SK-N-SH treated with all-trans-retinoic acid at 6 μM for 48 hours (cell line): ENCODE measurements around the gene HPCAL4.

ENCODE experiments used
- ATAC-seq: fragments of 200-7000 bp; cut with Tn5 transposase; 3 replicates; pipeline ENCODE4 v1.9.1; 2020; ENCODE audit warnings: mild to moderate bottlenecking, moderate library complexity
- ARNTL ChIP-seq: fragments of 450-650 bp; formaldehyde crosslinking; IDR thresholded peaks from 2 replicates; pipeline ENCODE4 v1.5.0; 2020; ENCODE audit warnings: low read depth, mild to moderate bottlenecking, moderate library complexity, borderline replicate concordance
- BACH2 ChIP-seq: fragments of 250-450 bp; sonication (Bioruptor Pico); IDR thresholded peaks from 2 replicates; pipeline ENCODE4 v1.9.0; 2021; ENCODE audit warnings: mild to moderate bottlenecking, borderline replicate concordance
- CREB5 ChIP-seq: fragments of 250-450 bp; sonication (Bioruptor Pico); IDR thresholded peaks from 2 replicates; pipeline ENCODE4 v1.5.1; 2020; ENCODE audit warnings: low read depth, mild to moderate bottlenecking, moderate library complexity
- CSDC2 ChIP-seq: fragments of 250-450 bp; sonication (Bioruptor Pico); IDR thresholded peaks from 2 replicates; pipeline ENCODE4 v1.5.0; 2020; ENCODE audit warnings: mild to moderate bottlenecking, moderate library complexity
- ESRRG ChIP-seq: fragments of 250-450 bp; sonication (Bioruptor Pico); IDR thresholded peaks from 2 replicates; pipeline ENCODE4 v1.6.1; 2021; ENCODE audit warnings: mild to moderate bottlenecking
- PATZ1 ChIP-seq: fragments of 250-450 bp; sonication (Bioruptor Pico); IDR thresholded peaks from 2 replicates; pipeline ENCODE4 v1.8.0; 2020; ENCODE audit warnings: mild to moderate bottlenecking, moderate library complexity, borderline replicate concordance
- PPARA ChIP-seq: fragments of 250-450 bp; sonication (Bioruptor Pico); IDR thresholded peaks from 2 replicates; pipeline ENCODE4 v1.5.0; 2020; ENCODE audit warnings: mild to moderate bottlenecking, borderline replicate concordance
- SNAI2 ChIP-seq: fragments of 250-450 bp; sonication (Bioruptor Pico); IDR thresholded peaks from 2 replicates; pipeline ENCODE4 v1.5.0; 2020; ENCODE audit warnings: mild to moderate bottlenecking, moderate library complexity
- TCF4 ChIP-seq: fragments of 250-450 bp; sonication (Bioruptor Pico); IDR thresholded peaks from 2 replicates; pipeline ENCODE4 v1.8.0; 2021; ENCODE audit warnings: mild to moderate bottlenecking, moderate library complexity, borderline replicate concordance
- TOX ChIP-seq: fragments of 250-450 bp; sonication (Bioruptor Pico); IDR thresholded peaks from 2 replicates; pipeline ENCODE4 v1.8.0; 2021; ENCODE audit warnings: mild to moderate bottlenecking, moderate library complexity, borderline replicate concordance
- ZC3H10 ChIP-seq: fragments of 250-450 bp; sonication (Bioruptor Pico); IDR thresholded peaks from 2 replicates; pipeline ENCODE4 v1.5.1; 2021; ENCODE audit warnings: mild to moderate bottlenecking, moderate library complexity
- ZFP3 ChIP-seq: fragments of 250-450 bp; sonication (Bioruptor Pico); IDR thresholded peaks from 2 replicates; pipeline ENCODE4 v1.5.0; 2020; ENCODE audit warnings: mild to moderate bottlenecking, moderate library complexity
- ZFP30 ChIP-seq: fragments of 450-650 bp; formaldehyde crosslinking; IDR thresholded peaks from 2 replicates; pipeline ENCODE4 v1.5.0; 2022; ENCODE audit warnings: mild to moderate bottlenecking, moderate library complexity
- ZNF565 ChIP-seq: fragments of 450-650 bp; formaldehyde crosslinking; conservative IDR thresholded peaks from 2 replicates; pipeline ENCODE4 v1.5.0; 2020; ENCODE audit warnings: low read depth, mild to moderate bottlenecking, moderate library complexity
- ZNF70 ChIP-seq: fragments of 450-650 bp; formaldehyde crosslinking; IDR thresholded peaks from 2 replicates; pipeline ENCODE4 v1.5.0; 2020; ENCODE audit warnings: mild to moderate bottlenecking, moderate library complexity
- ZNF8 ChIP-seq: fragments of 450-650 bp; formaldehyde crosslinking; IDR thresholded peaks from 2 replicates; pipeline ENCODE4 v1.5.0; 2020; ENCODE audit warnings: mild to moderate bottlenecking, moderate library complexity
- TF ChIP-seq, protein P1 (sequence below): fragments of 250-450 bp; sonication (Bioruptor Pico); IDR thresholded peaks from 2 replicates; pipeline ENCODE4 v1.5.1; 2021; ENCODE audit warnings: mild to moderate bottlenecking, moderate library complexity
- TF ChIP-seq, protein P2 (sequence below): fragments of 250-450 bp; sonication (Bioruptor Pico); IDR thresholded peaks from 2 replicates; pipeline ENCODE4 v1.8.0; 2021; ENCODE audit warnings: low read depth, mild to moderate bottlenecking, moderate library complexity, borderline replicate concordance

HPCAL4 gene

DNA sequence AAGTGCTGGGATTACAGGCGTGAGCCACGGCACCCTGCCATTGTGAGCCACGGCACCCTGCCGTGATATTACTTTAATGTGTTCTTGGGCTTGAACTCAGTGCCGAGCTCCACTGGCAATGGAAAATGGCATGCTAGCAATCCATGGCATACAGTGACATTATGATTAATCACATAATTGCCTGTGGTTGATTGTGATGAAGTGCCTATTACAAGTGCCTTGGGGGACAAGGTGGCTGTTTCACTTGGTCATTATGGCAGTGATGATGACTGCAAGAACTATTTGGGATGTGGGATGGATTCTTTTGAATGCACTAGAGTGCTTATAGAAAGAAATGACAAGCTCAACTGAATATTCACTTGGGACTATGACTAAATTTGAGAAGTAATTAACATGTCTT is 22.3 kb upstream of the HPCAL4 start:
- ATAC-seq: no peak
- no peak for TF ChIP-seq ZC3H10
- TF ChIP-seq TOX (CRISPR knock-in tag): no peak
- TF ChIP-seq, protein P1, sequence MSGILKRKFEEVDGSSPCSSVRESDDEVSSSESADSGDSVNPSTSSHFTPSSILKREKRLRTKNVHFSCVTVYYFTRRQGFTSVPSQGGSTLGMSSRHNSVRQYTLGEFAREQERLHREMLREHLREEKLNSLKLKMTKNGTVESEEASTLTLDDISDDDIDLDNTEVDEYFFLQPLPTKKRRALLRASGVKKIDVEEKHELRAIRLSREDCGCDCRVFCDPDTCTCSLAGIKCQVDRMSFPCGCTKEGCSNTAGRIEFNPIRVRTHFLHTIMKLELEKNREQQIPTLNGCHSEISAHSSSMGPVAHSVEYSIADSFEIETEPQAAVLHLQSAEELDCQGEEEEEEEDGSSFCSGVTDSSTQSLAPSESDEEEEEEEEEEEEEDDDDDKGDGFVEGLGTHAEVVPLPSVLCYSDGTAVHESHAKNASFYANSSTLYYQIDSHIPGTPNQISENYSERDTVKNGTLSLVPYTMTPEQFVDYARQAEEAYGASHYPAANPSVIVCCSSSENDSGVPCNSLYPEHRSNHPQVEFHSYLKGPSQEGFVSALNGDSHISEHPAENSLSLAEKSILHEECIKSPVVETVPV (CRISPR knock-in tag): no peak
- TF ChIP-seq CREB5 (CRISPR knock-in tag): no peak
- no peak for TF ChIP-seq ZNF565 (CRISPR knock-in tag)
- TF ChIP-seq PATZ1 (CRISPR knock-in tag): no peak
- no peak for TF ChIP-seq BACH2
- no peak for TF ChIP-seq ESRRG (CRISPR knock-in tag)
- no peak for TF ChIP-seq ZFP3 (CRISPR knock-in tag)
- no peak for TF ChIP-seq SNAI2 (CRISPR knock-in tag)
- TF ChIP-seq, protein P2, sequence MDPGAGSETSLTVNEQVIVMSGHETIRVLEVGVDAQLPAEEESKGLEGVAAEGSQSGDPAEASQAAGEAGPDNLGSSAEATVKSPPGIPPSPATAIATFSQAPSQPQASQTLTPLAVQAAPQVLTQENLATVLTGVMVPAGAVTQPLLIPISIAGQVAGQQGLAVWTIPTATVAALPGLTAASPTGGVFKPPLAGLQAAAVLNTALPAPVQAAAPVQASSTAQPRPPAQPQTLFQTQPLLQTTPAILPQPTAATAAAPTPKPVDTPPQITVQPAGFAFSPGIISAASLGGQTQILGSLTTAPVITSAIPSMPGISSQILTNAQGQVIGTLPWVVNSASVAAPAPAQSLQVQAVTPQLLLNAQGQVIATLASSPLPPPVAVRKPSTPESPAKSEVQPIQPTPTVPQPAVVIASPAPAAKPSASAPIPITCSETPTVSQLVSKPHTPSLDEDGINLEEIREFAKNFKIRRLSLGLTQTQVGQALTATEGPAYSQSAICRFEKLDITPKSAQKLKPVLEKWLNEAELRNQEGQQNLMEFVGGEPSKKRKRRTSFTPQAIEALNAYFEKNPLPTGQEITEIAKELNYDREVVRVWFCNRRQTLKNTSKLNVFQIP (CRISPR knock-in tag): no peak
- TF ChIP-seq TCF4: no peak
- TF ChIP-seq ZFP30 (CRISPR knock-in tag): no peak
- no peak for TF ChIP-seq CSDC2 (CRISPR knock-in tag)

- ATAC-seq: no peak
- no peak for TF ChIP-seq ESRRG (CRISPR knock-in tag)
- no peak for TF ChIP-seq BACH2
- TF ChIP-seq SNAI2 (CRISPR knock-in tag): no peak
- TF ChIP-seq CSDC2 (CRISPR knock-in tag): no peak
- TF ChIP-seq ARNTL (CRISPR knock-in tag): no peak
- TF ChIP-seq ZNF8: no peak
- no peak for TF ChIP-seq TOX (CRISPR knock-in tag)
- TF ChIP-seq ZC3H10: no peak
- TF ChIP-seq, all 23 proteins: peak for 0
These were observed 20.7 kb upstream of the HPCAL4 start for GRCh38 chr1:39711966-39712340.

- ATAC-seq: no peak
- TF ChIP-seq PATZ1 (CRISPR knock-in tag) (no peak), ZNF70 (no peak), ZFP3 (CRISPR knock-in tag) (no peak), PPARA (CRISPR knock-in tag) (no peak)
- TF ChIP-seq, protein P1 (CRISPR knock-in tag): no peak
These were observed 20.1 kb upstream of the HPCAL4 start for GRCh38 chr1:39711104-39711965.
